Liver (tissue), 9 donors: Measurements from ENCODE around the gene PNKP. TPM values are rescaled to one million over a fixed set of nuclear protein-coding genes. Genes with fewer than 3 reads are reported as not detected.
A peak's percentile ranks its signal among the peaks of the same experiment; 100 is the strongest.

Experiments used
- DNase-seq: peaks from one replicate; pipeline ENCODE4 v3.0.0-alpha.2; 2017; ENCODE audit warnings: low spot score
- H3K27ac ChIP-seq, 2 donors: one replicate each; pipeline ENCODE4 v1.7.0; 2013; ENCODE audit warnings: inconsistent platforms in 2 of 2, low read length in 2 of 2, control low read depth in 1 of 2, low read depth in 1 of 2, mild to moderate bottlenecking in 1 of 2
- H3K27me3 ChIP-seq, 4 donors: one replicate each; pipeline versions ENCODE4 v1.6.1 to v1.7.0; 2013; ENCODE audit warnings: low read length in 3 of 4, inconsistent platforms in 1 of 4, mild to moderate bottlenecking in 1 of 4, moderate library complexity in 1 of 4; ENCODE audit not compliant: control insufficient read depth in 4 of 4, insufficient read depth in 4 of 4
- H3K36me3 ChIP-seq, 4 donors: one replicate each; pipeline versions ENCODE4 v1.6.1 to v1.7.0; 2013; ENCODE audit warnings: low read length in 3 of 4, mild to moderate bottlenecking in 3 of 4, low read depth in 1 of 4, moderate library complexity in 1 of 4; ENCODE audit not compliant: control insufficient read depth in 4 of 4, insufficient read depth in 3 of 4
- H3K4me1 ChIP-seq, 4 donors: one replicate each; pipeline versions ENCODE4 v1.6.1 to v1.7.0; 2013; ENCODE audit warnings: low read length in 3 of 4, mild to moderate bottlenecking in 3 of 4, moderate library complexity in 1 of 4; ENCODE audit not compliant: control insufficient read depth in 4 of 4, insufficient read depth in 4 of 4
- H3K4me3 ChIP-seq, 3 donors: one replicate each; pipeline versions ENCODE4 v1.6.1 to v1.7.0; 2013; ENCODE audit warnings: low read length in 3 of 3, control low read depth in 1 of 3, low read depth in 1 of 3, mild to moderate bottlenecking in 1 of 3
- H3K9ac ChIP-seq, 2 donors: one replicate each; pipeline ENCODE4 v1.7.0; 2013; ENCODE audit warnings: low read length in 2 of 2, mild to moderate bottlenecking in 2 of 2, moderate library complexity in 2 of 2, control low read depth in 1 of 2, low read depth in 1 of 2
- H3K9me3 ChIP-seq, 4 donors: one replicate each; pipeline versions ENCODE4 v1.6.1 to v1.7.0; 2013; ENCODE audit warnings: low read length in 3 of 4; ENCODE audit not compliant: control insufficient read depth in 4 of 4
- FOXA2 ChIP-seq: IDR thresholded peaks from 2 replicates; pipeline ENCODE4 v1.6.1; 2016; ENCODE audit warnings: antibody characterized with exemption
- GABPA ChIP-seq, 2 donors: IDR thresholded peaks in 1 of 2; conservative IDR thresholded peaks in 1 of 2; 2 replicates each; pipeline ENCODE4 v1.6.1; 2016; ENCODE audit warnings: antibody characterized with exemption in 2 of 2, mild to moderate bottlenecking in 1 of 2, moderate library complexity in 1 of 2
- HNF4A ChIP-seq, 2 donors: conservative IDR thresholded peaks; 2 replicates each; pipeline ENCODE4 v1.6.1; 2016; ENCODE audit warnings: antibody characterized with exemption in 2 of 2, mild to moderate bottlenecking in 2 of 2
- JUND ChIP-seq, 2 donors: IDR thresholded peaks; 2 replicates each; pipeline ENCODE4 v1.6.1; 2016; ENCODE audit warnings: antibody characterized with exemption in 2 of 2
- NR2F2 ChIP-seq: IDR thresholded peaks from 2 replicates; pipeline ENCODE4 v1.6.1; 2016; ENCODE audit warnings: antibody characterized with exemption
- RAD21 ChIP-seq, 2 donors: IDR thresholded peaks; 2 replicates each; pipeline ENCODE4 v1.6.1; 2016; ENCODE audit warnings: antibody characterized with exemption in 2 of 2, mild to moderate bottlenecking in 2 of 2
- SP1 ChIP-seq: IDR thresholded peaks from 2 replicates; pipeline ENCODE4 v1.6.1; 2018; ENCODE audit warnings: antibody characterized with exemption, mild to moderate bottlenecking
- YY1 ChIP-seq: IDR thresholded peaks from 2 replicates; pipeline ENCODE4 v1.6.1; 2016; ENCODE audit warnings: antibody characterized with exemption, mild to moderate bottlenecking
- WGBS: extraction: QIAGEN DNeasy Blood & Tissue Kit; methylation state at CpG from one replicate; pipeline ENCODE4 v1.1.7; 2013; 5-methylcytosine and 5-hydroxymethylcytosine counted together
- polyA plus RNA-seq, 2 donors: library from polyadenylated mRNA; stranded (reverse) in 1 of 2; unstranded in 1 of 2; fragments of 200-250 nt in 1 of 2; fragments of >200 nt in 1 of 2; fragmentation: Nextera tagmentation in 1 of 2; extraction: Ambion mirVana in 1 of 2; gene quantifications; one replicate each; pipeline versions ENCODE4 v1.2.1 to v1.2.3, GENCODE V29; 2013 to 2015
- total RNA-seq, 2 donors: library from RNA; depleted of rRNA; stranded (reverse); fragments of >200 nt; gene quantifications; one replicate each; pipeline ENCODE4 v1.2.3, GENCODE V29; 2014
- TF ChIP-seq, protein P1 (sequence below): fragments of 150-350 bp; IDR thresholded peaks from 2 replicates; pipeline ENCODE4 v1.5.1; 2017; ENCODE audit warnings: improper control_type of control experiment, low read depth, low read length; ENCODE audit not compliant: missing input control
- TF ChIP-seq, protein P2 (sequence below): IDR thresholded peaks from 2 replicates; pipeline ENCODE4 v1.6.1; 2016; ENCODE audit warnings: antibody characterized with exemption
- TF ChIP-seq, protein P3 (sequence below): IDR thresholded peaks from 2 replicates; pipeline ENCODE4 v1.6.1; 2016; ENCODE audit warnings: antibody characterized with exemption
- TF ChIP-seq, protein P4 (sequence below): IDR thresholded peaks from 2 replicates; pipeline ENCODE4 v1.6.1; 2016; ENCODE audit warnings: antibody characterized with exemption
- donor health status: healthy.
- donor health status: healthy.
- donor health status: healthy.
- donor health status: healthy.
- donor health status: healthy.

The PNKP gene
- total and polyA plus RNA-seq, 4 donors, result 17.3 to 30.9 (median 19.8) TPM

DNA sequence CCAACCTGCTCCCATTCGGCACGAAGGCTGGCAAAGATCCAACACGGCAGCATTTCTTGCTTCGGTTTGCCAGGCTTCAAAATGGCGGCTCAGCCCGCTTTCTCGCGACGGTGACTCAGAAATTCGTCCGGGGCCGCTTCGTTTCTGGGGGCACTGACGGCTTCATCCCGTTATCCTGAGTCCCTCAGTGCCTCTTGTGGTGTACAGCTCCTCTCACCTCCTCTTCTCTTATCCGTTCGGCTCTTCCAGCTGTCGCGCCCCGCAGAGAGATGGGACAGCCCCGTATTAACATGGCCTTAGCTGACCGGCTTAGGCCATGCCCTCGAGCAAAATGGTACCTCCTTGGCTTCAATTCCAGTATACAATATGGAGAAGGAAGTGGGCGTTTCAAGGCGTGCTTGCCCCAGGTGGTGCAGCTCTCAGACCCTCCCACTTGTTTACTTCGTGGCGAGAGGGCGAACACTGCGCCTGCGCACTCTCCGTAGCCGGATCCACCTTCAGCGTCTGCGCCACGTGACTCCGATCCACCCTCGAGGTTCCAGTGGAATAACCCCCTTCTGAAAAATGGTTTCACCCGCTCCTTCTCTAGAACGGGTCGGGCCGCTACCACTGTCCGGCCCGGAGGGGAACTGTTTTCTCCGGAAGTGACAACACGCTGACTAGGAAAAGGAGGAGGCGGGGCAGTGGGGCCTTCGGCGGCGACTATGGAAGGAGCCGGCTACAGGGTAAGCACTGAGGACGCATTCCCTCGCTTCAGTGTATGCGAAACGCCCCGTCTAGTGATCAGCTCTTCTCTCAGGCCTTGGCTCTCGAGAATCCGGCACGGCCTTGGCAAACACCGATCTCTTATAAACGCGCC lies 9.9 kb upstream of the PNKP start, which contains the start of the genes AKT1S1 and TBC1D17 (continued):
- TF ChIP-seq, protein P1, sequence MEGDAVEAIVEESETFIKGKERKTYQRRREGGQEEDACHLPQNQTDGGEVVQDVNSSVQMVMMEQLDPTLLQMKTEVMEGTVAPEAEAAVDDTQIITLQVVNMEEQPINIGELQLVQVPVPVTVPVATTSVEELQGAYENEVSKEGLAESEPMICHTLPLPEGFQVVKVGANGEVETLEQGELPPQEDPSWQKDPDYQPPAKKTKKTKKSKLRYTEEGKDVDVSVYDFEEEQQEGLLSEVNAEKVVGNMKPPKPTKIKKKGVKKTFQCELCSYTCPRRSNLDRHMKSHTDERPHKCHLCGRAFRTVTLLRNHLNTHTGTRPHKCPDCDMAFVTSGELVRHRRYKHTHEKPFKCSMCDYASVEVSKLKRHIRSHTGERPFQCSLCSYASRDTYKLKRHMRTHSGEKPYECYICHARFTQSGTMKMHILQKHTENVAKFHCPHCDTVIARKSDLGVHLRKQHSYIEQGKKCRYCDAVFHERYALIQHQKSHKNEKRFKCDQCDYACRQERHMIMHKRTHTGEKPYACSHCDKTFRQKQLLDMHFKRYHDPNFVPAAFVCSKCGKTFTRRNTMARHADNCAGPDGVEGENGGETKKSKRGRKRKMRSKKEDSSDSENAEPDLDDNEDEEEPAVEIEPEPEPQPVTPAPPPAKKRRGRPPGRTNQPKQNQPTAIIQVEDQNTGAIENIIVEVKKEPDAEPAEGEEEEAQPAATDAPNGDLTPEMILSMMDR, result no peak
- TF ChIP-seq JUND (IDR thresholded peaks at IDR 0.05), result peak; percentile 53 to 90
- TF ChIP-seq RAD21 (IDR thresholded peaks at IDR 0.05), result no peak
- peak; percentile 82 to 93 for TF ChIP-seq GABPA (IDR thresholded peaks at IDR 0.05 in 1 of 2, conservative IDR thresholded peaks at IDR 0.05 in 1 of 2)
- TF ChIP-seq NR2F2, result peak; percentile 47

DNA sequence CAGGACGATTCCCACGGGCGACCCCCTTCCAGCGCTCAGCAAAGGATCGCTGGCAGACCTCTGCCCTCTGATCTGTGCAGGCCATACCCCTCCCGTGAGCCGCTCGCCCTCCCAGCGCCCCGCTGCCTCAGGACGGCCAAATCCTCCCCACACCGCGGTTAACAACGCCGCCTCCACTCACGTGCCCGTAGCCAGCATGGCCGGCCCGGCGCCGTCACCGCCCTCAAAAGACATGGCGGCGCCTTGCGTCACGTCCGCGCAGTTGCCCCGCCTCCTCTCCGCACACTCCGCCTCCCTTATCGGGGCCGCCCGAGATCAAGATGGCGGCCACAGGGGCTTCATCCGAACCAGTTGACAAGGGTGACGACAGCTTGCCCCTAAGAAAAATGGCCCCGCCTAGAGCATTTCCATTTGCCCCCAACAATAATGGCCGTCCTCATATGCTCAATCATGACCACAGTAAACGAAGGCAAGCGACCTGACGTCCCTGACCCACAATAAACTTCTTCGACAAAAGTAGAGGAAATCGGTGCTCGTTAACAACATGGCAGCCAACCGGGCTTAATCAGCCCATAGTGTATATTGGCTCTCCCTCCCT lies 9.1 kb upstream of the PNKP start:
- Histone ChIP-seq H3K4me1 (peaks cover 2 to 37% (median 23%) of the 10 kb centered on the region in 4 donors), H3K36me3 (peaks cover 9 to 19% (median 15%) of the 10 kb centered on the region in 4 donors), H3K9me3 (no peaks in the 10 kb centered on the region), H3K9ac (peak overlapping the region; percentile 93 to 100), H3K27ac (peak overlapping the region; percentile 92 to 97), H3K4me3 (peak overlapping the region; percentile 88 to 93 (median 89)), H3K27me3 (no peaks in the 10 kb centered on the region)
- TF ChIP-seq SP1 (peak; percentile 41), YY1 (peak; percentile 99), FOXA2 (no peak), JUND (IDR thresholded peaks at IDR 0.05) (peak in 1 of 2 donors; percentile 60), GABPA (IDR thresholded peaks at IDR 0.05 in 1 of 2, conservative IDR thresholded peaks at IDR 0.05 in 1 of 2) (peak; percentile 43 to 81)
- TF ChIP-seq, protein P2, sequence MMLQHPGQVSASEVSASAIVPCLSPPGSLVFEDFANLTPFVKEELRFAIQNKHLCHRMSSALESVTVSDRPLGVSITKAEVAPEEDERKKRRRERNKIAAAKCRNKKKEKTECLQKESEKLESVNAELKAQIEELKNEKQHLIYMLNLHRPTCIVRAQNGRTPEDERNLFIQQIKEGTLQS, result no peak
- TF ChIP-seq, protein P3, sequence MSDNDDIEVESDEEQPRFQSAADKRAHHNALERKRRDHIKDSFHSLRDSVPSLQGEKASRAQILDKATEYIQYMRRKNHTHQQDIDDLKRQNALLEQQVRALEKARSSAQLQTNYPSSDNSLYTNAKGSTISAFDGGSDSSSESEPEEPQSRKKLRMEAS, result peak; percentile 37
- TF ChIP-seq, protein P4, sequence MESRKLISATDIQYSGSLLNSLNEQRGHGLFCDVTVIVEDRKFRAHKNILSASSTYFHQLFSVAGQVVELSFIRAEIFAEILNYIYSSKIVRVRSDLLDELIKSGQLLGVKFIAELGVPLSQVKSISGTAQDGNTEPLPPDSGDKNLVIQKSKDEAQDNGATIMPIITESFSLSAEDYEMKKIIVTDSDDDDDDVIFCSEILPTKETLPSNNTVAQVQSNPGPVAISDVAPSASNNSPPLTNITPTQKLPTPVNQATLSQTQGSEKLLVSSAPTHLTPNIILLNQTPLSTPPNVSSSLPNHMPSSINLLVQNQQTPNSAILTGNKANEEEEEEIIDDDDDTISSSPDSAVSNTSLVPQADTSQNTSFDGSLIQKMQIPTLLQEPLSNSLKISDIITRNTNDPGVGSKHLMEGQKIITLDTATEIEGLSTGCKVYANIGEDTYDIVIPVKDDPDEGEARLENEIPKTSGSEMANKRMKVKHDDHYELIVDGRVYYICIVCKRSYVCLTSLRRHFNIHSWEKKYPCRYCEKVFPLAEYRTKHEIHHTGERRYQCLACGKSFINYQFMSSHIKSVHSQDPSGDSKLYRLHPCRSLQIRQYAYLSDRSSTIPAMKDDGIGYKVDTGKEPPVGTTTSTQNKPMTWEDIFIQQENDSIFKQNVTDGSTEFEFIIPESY, result peak; percentile 82
- WGBS, result under 1% methylated on average over 46 of the region's 46 CpGs
- DNase-seq, result peak; percentile 97

DNA sequence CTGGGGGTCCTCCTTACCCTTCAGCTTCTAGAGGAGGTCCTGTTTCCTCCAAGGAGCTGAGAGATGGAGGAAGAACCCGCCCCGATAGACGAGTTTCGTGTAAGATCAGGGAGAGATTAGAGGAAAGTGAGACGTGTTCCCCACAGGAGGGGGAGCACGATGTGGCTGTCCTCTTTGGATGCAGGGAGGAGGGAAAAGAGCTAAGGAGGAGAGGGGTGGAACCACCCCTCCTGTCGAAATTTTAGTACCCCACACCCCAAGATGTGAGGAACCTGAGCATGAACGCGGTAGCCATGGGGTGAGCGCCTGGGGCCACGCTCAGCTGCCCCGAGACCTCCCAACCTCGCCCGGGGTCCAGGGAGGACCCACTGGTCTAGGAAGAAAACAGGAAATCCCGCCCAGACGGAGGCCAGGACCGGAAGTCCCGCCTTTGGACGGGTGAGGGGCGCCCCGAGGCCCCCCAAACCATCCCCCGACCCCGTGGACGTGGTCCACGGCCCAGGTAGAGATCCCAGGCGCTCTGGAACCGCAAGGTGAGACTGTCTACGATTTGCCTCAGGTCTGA lies 8.6 kb upstream of the PNKP start:
- Histone ChIP-seq H3K9ac (peak overlapping the region; percentile 93 to 100), H3K4me3 (peak overlapping the region; percentile 88 to 93 (median 89)), H3K36me3 (peaks cover 6 to 13% (median 10%) of the 10 kb centered on the region in 4 donors), H3K27ac (peak overlapping the region; percentile 92 to 97), H3K4me1 (peaks cover 2 to 37% (median 23%) of the 10 kb centered on the region in 4 donors), H3K27me3 (no peaks in the 10 kb centered on the region), H3K9me3 (no peaks in the 10 kb centered on the region)
- DNase-seq, result peak; percentile 78
- under 1% methylated on average over 28 of the region's 28 CpGs for WGBS
- no peak for TF ChIP-seq HNF4A (conservative IDR thresholded peaks at IDR 0.05)
- TF ChIP-seq GABPA (IDR thresholded peaks at IDR 0.05 in 1 of 2, conservative IDR thresholded peaks at IDR 0.05 in 1 of 2), result peak; percentile 80 to 88
